K562 (cell line): ENCODE measurements around the gene SETSIP.
"Not testable (repeated sequence)": the region's sequence is repeated elsewhere in the genome, so short reads cannot be mapped to it uniquely, and the experiment has no call there.

Experiments used
- FOXK2 ChIP-seq, 2 experiments: fragments of 450-650 bp; IDR thresholded peaks in 1 of 2; conservative IDR thresholded peaks in 1 of 2; 2 replicates each; pipeline ENCODE4 v1.6.1; 2016; ENCODE audit warnings: low read depth in 2 of 2, mild to moderate bottlenecking in 1 of 2
- MAZ ChIP-seq, 2 experiments: fragments of 450-650 bp in 1 of 2; sonication (generic) in 1 of 2; formaldehyde crosslinking; IDR thresholded peaks in 1 of 2; conservative IDR thresholded peaks in 1 of 2; 2 replicates each; pipeline versions ENCODE4 v1.4.0 to v1.5.0; 2020; ENCODE audit warnings: mild to moderate bottlenecking in 1 of 2, missing genetic modification reagents in 1 of 2
- TF ChIP-seq, protein P1 (sequence below): fragments of 450-650 bp; IDR thresholded peaks from 2 replicates; pipeline ENCODE4 v1.6.1; 2018; ENCODE audit warnings: mild to moderate bottlenecking, low read depth; ENCODE audit not compliant: partially characterized antibody
- TF ChIP-seq, protein P2 (sequence below): sonication (generic); formaldehyde crosslinking; IDR thresholded peaks from 2 replicates; pipeline ENCODE4 v1.8.0; 2023; ENCODE audit warnings: mild to moderate bottlenecking, missing genetic modification reagents

DNA sequence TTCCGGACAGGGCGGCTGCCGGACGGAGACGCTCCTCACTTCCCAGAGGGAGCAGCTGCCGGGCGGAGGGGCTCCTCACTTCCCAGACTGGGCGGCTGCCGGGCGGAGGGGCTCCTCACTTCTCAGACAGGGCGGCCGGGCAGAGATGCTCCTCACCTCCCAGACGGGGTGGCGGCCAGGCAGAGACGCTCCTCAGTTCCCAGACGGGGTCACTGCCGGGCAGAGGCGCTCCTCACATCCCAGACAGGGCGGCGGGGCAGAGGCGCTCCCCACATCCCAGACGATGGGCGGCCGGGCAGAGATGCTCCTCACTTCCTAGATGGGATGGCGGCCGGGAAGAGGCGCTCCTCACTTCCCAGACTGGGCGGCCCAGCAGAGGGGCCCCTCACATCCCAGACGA, 49.2 kb downstream of the SETSIP start:
- TF ChIP-seq FOXK2 (conservative IDR thresholded peaks at IDR 0.05 in 1 of 2, IDR thresholded peaks at IDR 0.05 in 1 of 2; ENCODE audit: low read depth in 2 of 2); MAZ (CRISPR knock-in tag; conservative IDR thresholded peaks at IDR 0.05 in 1 of 2, IDR thresholded peaks at IDR 0.05 in 1 of 2): not testable (repeated sequence)
- TF ChIP-seq, protein P1, sequence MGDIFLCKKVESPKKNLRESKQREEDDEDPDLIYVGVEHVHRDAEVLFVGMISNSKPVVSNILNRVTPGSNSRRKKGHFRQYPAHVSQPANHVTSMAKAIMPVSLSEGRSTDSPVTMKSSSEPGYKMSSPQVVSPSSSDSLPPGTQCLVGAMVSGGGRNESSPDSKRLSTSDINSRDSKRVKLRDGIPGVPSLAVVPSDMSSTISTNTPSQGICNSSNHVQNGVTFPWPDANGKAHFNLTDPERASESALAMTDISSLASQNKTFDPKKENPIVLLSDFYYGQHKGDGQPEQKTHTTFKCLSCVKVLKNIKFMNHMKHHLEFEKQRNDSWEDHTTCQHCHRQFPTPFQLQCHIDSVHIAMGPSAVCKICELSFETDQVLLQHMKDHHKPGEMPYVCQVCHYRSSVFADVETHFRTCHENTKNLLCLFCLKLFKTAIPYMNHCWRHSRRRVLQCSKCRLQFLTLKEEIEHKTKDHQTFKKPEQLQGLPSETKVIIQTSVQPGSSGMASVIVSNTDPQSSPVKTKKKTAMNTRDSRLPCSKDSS, result not testable (repeated sequence)
- TF ChIP-seq, protein P2, sequence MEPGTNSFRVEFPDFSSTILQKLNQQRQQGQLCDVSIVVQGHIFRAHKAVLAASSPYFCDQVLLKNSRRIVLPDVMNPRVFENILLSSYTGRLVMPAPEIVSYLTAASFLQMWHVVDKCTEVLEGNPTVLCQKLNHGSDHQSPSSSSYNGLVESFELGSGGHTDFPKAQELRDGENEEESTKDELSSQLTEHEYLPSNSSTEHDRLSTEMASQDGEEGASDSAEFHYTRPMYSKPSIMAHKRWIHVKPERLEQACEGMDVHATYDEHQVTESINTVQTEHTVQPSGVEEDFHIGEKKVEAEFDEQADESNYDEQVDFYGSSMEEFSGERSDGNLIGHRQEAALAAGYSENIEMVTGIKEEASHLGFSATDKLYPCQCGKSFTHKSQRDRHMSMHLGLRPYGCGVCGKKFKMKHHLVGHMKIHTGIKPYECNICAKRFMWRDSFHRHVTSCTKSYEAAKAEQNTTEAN (CRISPR knock-in tag), result not testable (repeated sequence)
